LNCAP (cell line): ENCODE measurements around the gene TSSK2.

Experiments used
- CTCF ChIP-seq: fragments of 450-650 bp; IDR thresholded peaks from 2 replicates; pipeline ENCODE4 v1.5.1; 2017; ENCODE audit warnings: mild to moderate bottlenecking

The TSSK2 gene

GRCh38 chr22:19134176-19134831 lies 3.2 kb downstream of the TSSK2 start:
- no peak for TF ChIP-seq CTCF

DNA sequence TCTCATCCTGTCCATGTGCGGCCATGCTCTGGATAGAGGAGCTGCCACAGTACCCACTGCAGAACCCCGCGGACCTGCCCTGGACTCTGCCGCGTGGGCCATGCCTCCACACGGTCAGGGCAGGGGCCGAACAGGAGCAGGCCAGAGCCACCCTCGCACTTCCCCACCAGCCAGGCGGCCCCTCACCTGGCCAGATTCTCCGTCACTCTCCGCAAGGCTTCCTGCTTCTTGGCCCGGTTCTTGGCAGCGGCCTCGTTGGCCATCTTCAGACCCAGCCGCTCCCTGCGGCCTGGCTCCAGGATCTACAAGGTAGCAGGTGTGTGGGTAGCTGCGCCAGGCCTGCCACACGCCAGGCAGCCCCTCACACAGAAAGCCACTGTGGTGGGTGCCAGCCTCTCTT lies 3.8 kb downstream of the TSSK2 start:
- no peak for TF ChIP-seq CTCF

DNA sequence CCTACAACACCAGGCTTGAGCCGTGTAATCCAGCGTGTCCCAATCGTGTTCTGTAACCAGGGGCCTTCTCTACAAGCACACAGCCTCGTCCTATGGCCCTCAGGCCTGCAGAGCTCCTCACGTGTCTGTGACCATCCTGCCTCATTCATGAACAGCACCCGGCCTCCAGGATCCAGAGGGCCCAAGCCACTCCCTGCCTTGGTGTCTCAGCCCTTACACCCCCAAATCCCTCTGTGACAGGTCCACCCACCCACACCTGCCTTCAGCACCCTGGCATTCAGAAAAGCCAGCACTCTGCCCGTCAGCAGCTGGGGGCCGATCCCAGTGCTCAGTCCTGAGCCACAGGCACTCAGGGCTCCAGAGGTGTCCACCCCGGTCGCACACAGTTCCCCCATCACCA lies 5.8 kb downstream of the TSSK2 start:
- TF ChIP-seq CTCF: no peak

GRCh38 chr22:19137384-19138216 lies 6.5 kb downstream of the TSSK2 start:
- no peak for TF ChIP-seq CTCF

DNA sequence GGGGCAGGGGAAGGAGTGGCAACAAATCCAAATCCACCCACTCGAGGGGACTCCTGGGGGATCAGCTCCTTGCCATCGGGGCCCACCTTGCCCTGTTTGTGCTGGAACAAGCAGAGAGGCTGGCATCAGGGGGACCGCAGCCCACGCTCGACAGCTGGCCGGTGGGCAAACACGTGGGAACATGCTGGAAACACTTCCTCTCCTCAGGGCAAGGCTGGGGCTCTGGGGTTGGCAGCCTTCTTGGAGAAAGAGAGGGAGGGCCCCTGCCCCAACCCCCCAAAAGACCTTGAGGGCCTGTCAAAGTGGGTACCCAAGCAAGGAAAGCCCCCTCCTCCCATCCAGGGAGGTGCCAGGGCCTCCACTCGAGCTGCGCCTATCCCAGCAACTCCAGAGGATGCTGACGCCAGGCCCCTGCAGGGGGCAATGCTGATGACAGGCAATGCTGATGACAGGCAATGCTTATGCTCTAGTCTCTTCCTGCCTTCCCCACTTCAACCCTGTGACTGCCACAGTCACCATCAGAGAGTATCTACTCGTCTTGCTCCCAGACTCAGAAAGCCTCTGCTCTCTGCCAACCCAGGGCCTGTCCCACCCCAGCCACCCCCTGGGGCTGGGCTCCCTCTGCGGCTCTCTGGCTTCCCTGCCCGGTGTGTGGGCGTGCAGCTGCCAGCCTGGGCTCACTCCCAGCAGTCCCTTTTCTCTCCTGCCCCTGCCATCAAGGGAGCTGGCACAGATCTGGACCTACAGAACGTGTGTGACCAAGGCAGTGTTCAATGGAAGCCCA lies 7.3 kb downstream of the TSSK2 start:
- no peak for TF ChIP-seq CTCF

- no peak for TF ChIP-seq CTCF
Observed at GRCh38 chr22:19139001-19139356, 7.9 kb downstream of the TSSK2 start.

DNA sequence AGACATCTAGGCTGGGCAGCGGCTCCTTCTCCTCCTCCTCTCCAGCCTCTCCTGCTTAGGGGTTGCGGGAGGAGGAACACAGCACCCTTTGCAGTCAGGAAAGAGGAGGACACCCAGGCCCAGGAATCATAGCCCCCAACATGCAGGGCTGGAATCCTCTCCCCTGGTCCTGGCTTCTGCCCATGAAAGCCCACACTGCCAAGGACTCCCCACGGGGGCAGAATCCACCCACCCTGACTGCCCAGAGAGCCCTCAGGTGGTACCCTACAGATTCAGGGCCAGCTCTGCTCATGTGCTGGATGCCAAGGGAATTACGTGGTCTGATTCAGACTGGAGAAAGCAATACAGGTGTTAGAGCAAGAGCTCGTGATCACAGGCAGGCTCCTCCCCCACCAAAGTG lies 8.9 kb downstream of the TSSK2 start:
- no peak for TF ChIP-seq CTCF
